GM12872 (cell line): ENCODE results near the gene PHF21A.

Source experiments
- CTCF ChIP-seq: IDR thresholded peaks from 3 replicates; pipeline ENCODE4 v1.5.1; 2011; ENCODE audit warnings: low read depth, mild to moderate bottlenecking, low read length, moderate library complexity; ENCODE audit not compliant: insufficient read depth

PHF21A gene

GRCh38 chr11:45984192-45984591, 137.1 kb downstream of the PHF21A start:
- no peak for TF ChIP-seq CTCF

DNA sequence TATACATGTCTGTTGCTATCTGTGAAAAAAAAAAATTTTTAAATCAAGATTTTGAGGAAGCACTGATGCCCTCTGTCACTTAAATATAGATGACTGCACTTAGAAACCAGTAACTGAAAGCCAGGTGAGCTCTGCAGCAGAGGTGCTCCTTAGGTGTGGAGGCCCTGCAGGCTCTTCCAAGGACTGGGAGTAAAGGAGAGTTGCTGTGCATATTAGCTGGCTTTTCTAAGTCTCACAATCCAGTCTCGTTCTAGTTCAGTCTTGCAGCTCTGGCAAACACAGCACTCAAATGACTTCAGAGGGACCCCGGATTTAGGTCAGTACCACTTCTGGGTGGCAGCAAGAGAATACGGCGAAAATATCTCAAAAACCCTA, 137.8 kb downstream of the PHF21A start:
- TF ChIP-seq CTCF, result no peak

- TF ChIP-seq CTCF, result no peak
Measured at GRCh38 chr11:45982656-45983470, 138.4 kb downstream of the PHF21A start.

- no peak for TF ChIP-seq CTCF
Measured at GRCh38 chr11:45974806-45975205, 146.4 kb downstream of the PHF21A start.

DNA sequence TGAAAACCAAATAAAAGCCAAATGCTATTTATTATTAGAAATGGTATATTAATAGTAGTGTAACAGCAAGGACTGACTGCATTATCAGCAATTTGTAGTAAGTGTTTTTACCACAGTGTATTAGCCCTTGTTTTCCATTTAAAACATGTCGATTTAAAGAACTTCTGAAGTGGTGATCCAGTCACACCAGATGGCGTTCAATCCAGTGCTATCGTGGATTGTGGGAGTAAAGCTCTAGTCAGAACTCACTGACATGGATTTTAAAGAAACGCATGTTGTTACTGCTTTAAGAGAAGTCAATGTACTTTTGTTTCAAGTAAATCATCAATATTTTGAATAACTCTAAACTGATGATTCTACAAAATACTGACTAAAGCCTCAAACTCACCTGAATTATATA, 147.7 kb downstream of the PHF21A start:
- no peak for TF ChIP-seq CTCF

GRCh38 chr11:45968901-45969300, 152.4 kb downstream of the PHF21A start:
- no peak for TF ChIP-seq CTCF

GRCh38 chr11:45967506-45967905, 153.7 kb downstream of the PHF21A start:
- TF ChIP-seq CTCF, result no peak
